ENCODE data around the gene SCTR.
A peak's percentile ranks its signal among the peaks of the same experiment; 100 is the strongest.
"Not testable (repeated sequence)": the region's sequence is repeated elsewhere in the genome, so short reads cannot be mapped to it uniquely, and the experiment has no call there.

SCTR gene

GRCh38 chr2:119426801-119427395, 97.4 kb downstream of the SCTR start:
- DNase-seq = no peak

DNA sequence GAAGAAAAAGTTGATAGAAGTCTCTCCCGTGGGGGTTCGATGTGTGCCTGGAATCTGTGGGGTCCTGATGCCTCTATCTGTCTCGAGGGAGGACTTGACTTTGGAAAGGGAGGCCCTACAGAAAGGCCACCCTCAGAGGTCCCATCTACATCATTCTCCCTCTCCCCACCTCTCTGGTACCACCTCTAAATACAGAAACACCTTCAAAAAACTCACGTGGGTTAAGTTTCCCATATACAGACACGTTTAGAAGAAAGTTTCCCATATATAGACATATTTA, 97.9 kb downstream of the SCTR start:
- no peak for DNase-seq

DNA sequence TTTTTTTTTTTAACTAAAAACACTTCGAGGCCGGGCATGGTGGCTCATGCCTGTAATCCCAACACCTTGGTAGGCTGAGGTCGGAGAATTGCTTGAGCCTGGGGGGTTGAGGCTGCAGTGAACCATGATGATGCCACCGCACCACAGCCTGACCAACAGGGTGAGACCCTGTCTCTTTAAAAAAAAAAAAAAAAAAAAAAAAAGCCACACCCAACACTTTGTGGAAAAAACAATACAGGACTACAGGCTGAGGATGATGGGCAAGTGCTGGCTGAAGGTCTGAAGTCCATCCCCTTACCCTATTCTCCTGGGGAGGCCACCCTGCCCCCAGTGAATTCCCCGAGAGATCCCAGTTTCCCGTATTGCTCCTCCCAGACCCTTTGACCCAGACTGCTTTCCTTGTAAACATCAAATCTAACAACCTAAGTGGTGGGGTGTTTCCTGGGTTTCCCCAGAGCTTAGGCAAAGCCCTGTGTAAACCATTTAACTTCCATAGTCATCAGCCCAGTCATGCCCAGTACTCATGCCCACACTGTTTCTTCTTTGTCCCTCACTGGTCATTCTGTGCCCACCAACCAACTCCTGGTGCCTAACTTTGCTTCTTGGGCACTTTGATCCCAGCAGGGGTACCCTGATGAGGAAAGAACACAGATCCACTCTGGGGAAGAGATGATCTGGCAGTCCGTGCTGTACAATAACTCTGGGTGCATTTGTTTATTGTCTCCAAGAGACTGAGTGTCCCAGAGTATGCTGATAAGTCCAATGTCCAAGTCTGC, 98.5 kb downstream of the SCTR start:
- no peak for DNase-seq

DNA sequence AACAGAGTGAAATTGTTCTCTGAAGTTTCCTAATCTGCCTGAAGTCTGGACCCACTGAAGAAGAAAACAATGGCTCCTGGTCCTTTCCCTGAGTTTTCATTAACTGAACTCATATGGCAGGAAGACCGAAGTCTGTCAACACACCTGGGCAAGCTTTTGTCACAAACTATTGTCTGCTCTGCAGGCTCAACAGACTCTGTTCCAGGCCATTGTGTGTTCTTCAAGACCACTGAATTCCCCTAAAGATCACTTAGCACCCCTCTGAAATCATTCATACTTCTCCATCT, 99.2 kb downstream of the SCTR start:
- DNase-seq = no peak

- DNase-seq = no peak
Measured at GRCh38 chr2:119424284-119425118, 99.8 kb downstream of the SCTR start.

GRCh38 chr2:119423811-119424210, 100.5 kb downstream of the SCTR start:
- no peak for DNase-seq

DNA sequence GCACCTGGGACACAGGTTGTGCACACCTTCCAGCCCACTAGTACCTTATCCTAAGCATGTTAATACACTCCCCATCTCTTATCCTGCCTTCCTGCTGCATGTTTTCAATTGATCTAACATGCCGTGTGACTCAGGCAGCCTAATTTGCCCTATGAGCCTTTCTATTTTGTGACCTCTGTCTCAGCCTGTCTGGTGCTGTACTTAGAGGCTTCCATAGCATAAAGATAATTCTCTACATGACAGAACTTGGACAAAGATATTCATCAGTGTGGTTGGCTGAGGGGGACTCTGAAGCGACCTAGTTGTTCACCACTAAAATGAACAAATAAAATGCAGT, 101.2 kb downstream of the SCTR start:
- DNase-seq = no peak

GRCh38 chr2:119422360-119423107, 101.7 kb downstream of the SCTR start:
- no peak for DNase-seq

DNA sequence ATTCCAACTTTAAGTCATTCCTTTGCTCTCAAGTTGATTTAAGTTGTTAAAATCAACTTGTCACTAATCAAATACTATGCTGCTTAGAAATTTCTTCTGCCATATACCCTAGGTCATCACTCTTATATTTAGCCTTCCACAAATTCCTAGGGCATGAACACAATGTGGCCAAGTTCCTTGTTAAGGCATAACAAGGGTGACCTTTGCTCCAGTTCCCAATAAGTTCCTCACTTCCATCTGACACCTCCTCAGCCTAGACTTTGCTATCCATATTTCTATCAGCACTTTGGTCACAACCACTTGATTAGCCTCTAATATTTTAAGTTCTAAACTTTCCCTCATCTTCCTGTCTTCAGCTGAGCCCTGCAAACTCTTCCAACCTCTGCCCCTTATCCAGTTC, 102.5 kb downstream of the SCTR start:
- no peak for DNase-seq

- no peak for DNase-seq
Measured at GRCh38 chr2:119421304-119421703, 103.0 kb downstream of the SCTR start.

DNA sequence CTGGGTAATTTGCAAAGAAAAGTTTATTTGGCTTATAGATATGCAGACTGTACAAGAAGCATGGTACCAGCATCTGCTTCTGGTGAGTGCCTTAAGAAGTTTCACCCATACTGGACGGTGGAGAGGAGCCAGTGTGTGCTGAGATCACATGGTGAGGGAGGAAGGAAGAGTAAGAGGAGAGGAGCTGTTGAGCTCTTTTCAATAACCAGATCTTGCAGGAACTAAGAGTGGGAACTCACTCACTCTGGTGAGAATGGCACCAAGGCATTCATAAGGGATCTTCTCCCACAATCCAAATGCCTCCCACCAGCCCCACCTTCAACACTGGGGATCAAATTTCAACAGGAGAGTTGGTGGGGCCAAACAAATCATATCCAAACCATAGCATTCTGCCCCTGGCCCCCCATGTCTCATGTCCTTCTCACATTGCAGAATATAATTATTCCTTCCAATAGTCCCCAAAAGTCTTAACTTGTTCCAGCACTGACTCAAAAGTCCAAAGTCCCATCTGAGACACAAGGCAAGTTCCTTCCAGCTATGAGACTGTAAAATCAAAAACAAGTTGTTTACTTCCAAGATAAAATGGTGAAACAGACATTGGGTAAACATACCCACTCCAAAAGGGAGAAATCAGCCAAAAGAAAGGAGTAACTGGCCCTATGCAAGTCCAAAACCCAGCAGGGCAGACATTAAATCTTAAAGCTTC, 104.3 kb downstream of the SCTR start:
- no peak for DNase-seq

- no peak for DNase-seq
Measured at GRCh38 chr2:119419065-119419464, 105.2 kb downstream of the SCTR start.

- no peak for DNase-seq
Measured at GRCh38 chr2:119417908-119418307, 106.4 kb downstream of the SCTR start.

DNA sequence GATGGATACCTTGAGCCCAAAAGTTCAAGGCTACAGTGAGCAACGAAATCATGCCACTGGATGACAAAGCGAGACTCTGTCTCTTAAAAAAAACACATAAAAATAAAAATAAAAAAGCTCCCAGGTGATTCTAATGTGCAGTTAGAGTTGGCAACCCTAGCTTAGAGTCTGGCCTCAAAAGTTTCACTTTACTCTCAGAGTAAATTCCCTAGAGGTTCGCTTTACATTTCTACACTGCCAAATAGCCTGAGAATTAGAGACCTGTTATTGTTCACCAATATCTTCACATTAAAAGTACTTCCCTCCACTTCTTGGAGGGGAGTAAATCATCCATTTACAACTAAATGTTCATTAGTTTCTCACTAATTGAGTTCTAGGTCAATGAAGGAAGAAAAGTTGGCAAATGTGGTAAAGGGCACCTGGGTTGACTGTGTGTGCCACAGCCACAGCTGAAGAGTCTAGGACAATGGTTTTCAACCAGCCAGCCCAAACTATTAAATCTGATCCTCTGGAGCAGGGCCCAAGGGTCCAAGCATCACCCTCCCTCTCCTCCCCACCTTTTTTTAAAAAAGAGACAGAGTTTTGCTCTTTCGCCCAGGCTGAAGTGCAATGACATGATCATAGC, 107.9 kb downstream of the SCTR start:
- no peak for DNase-seq

GRCh38 chr2:119415630-119416029, 108.7 kb downstream of the SCTR start:
- DNase-seq = no peak

- DNase-seq = no peak
Measured at GRCh38 chr2:119414894-119415293, 109.4 kb downstream of the SCTR start.

GRCh38 chr2:119409506-119409905, 114.8 kb downstream of the SCTR start:
- DNase-seq = no peak

- no peak for DNase-seq
Measured at GRCh38 chr2:119408221-119408619, 116.1 kb downstream of the SCTR start.

- DNase-seq = peak; percentile 22 to 32
Measured at GRCh38 chr2:119407430-119408220, 116.7 kb downstream of the SCTR start.

GRCh38 chr2:119405151-119405550, 119.1 kb downstream of the SCTR start:
- DNase-seq = no peak

GRCh38 chr2:119403618-119404017, 120.7 kb downstream of the SCTR start:
- not testable (repeated sequence) for DNase-seq
